Measurements from ENCODE around the gene LSG1. TPM values are rescaled to one million over a fixed set of nuclear protein-coding genes. Genes with fewer than 3 reads are reported as not detected.
A peak's percentile ranks its signal among the peaks of the same experiment; 100 is the strongest.

LSG1 gene
- total and polyA plus RNA-seq, 2 experiments from 2014 or later = 49.2 to 57.1 TPM

DNA sequence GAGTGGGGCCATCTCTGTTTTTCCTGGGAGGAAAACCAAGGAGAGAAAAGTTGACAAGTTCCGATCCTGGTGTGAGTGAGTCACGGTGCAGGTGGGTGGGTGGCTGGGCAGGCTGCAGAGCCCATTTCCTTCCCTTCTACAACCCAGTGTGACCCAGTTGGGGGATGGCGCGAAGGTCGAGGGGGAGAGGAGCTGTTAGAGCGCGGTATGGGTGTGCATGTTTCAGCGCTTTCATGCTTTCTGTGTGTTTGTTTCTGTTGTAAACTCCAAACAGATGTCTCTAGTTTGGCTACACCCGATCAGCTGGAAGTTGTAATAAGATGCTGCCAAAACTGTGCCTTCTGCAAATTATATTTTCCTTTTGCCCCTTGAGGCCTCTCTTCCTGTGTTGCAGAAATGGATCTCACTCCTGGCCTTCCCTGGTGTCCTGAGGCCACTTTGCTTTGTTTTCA lies 17.5 kb upstream of the LSG1 start (continued):
- TF ChIP-seq, protein P1, sequence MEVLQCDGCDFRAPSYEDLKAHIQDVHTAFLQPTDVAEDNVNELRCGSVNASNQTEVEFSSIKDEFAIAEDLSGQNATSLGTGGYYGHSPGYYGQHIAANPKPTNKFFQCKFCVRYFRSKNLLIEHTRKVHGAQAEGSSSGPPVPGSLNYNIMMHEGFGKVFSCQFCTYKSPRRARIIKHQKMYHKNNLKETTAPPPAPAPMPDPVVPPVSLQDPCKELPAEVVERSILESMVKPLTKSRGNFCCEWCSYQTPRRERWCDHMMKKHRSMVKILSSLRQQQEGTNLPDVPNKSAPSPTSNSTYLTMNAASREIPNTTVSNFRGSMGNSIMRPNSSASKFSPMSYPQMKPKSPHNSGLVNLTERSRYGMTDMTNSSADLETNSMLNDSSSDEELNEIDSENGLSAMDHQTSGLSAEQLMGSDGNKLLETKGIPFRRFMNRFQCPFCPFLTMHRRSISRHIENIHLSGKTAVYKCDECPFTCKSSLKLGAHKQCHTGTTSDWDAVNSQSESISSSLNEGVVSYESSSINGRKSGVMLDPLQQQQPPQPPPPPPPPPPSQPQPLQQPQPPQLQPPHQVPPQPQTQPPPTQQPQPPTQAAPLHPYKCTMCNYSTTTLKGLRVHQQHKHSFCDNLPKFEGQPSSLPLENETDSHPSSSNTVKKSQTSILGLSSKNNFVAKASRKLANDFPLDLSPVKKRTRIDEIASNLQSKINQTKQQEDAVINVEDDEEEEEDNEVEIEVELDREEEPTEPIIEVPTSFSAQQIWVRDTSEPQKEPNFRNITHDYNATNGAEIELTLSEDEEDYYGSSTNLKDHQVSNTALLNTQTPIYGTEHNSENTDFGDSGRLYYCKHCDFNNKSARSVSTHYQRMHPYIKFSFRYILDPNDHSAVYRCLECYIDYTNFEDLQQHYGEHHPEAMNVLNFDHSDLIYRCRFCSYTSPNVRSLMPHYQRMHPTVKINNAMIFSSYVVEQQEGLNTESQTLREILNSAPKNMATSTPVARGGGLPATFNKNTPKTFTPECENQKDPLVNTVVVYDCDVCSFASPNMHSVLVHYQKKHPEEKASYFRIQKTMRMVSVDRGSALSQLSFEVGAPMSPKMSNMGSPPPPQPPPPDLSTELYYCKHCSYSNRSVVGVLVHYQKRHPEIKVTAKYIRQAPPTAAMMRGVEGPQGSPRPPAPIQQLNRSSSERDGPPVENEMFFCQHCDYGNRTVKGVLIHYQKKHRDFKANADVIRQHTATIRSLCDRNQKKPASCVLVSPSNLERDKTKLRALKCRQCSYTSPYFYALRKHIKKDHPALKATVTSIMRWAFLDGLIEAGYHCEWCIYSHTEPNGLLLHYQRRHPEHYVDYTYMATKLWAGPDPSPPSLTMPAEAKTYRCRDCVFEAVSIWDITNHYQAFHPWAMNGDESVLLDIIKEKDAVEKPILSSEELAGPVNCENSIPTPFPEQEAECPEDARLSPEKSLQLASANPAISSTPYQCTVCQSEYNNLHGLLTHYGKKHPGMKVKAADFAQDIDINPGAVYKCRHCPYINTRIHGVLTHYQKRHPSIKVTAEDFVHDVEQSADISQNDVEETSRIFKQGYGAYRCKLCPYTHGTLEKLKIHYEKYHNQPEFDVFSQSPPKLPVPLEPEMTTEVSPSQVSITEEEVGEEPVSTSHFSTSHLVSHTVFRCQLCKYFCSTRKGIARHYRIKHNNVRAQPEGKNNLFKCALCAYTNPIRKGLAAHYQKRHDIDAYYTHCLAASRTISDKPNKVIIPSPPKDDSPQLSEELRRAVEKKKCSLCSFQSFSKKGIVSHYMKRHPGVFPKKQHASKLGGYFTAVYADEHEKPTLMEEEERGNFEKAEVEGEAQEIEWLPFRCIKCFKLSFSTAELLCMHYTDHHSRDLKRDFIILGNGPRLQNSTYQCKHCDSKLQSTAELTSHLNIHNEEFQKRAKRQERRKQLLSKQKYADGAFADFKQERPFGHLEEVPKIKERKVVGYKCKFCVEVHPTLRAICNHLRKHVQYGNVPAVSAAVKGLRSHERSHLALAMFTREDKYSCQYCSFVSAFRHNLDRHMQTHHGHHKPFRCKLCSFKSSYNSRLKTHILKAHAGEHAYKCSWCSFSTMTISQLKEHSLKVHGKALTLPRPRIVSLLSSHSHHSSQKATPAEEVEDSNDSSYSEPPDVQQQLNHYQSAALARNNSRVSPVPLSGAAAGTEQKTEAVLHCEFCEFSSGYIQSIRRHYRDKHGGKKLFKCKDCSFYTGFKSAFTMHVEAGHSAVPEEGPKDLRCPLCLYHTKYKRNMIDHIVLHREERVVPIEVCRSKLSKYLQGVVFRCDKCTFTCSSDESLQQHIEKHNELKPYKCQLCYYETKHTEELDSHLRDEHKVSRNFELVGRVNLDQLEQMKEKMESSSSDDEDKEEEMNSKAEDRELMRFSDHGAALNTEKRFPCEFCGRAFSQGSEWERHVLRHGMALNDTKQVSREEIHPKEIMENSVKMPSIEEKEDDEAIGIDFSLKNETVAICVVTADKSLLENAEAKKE (CRISPR knock-in tag; IDR thresholded peaks at IDR 0.05) = no peak
- TF ChIP-seq CTCF (conservative IDR thresholded peaks at IDR 0.05; ENCODE audit: low read depth in 2 of 2) = no peak
- no peak for TF ChIP-seq NANOG (IDR thresholded peaks at IDR 0.05; ENCODE audit: borderline replicate concordance)
- TF ChIP-seq EZH2phosphoT487 (IDR thresholded peaks at IDR 0.05; ENCODE audit: unreplicated experiment) = no peak

- Histone ChIP-seq H3K27me3 (ENCODE audit: insufficient read depth) (peaks cover 38% of the 10 kb centered on the region), H3K4me3 (peak overlapping the region; percentile 69), H3F3A (replicated peaks; ENCODE audit: low read depth) (no peaks in the 10 kb centered on the region; the same call in 1 of the 2 replicates), H3K4me1 (ENCODE audit: insufficient read depth) (peaks cover 14% of the 10 kb centered on the region), H3K79me2 (replicated peaks; ENCODE audit: insufficient read depth) (no peaks in the 10 kb centered on the region), H3K27ac (ENCODE audit: low read depth) (no peak overlapping the region), H3K36me3 (ENCODE audit: insufficient read depth) (no peaks in the 10 kb centered on the region), H3K4me2 (peak overlapping the region; percentile 95), H2AFZ (no peak overlapping the region), H3K9me2 (ENCODE audit: insufficient read depth) (0 out of 2 replicates have a peak, but pooled peaks cover 5% of the 10 kb centered on the region), H4K20me1 (replicated peaks; ENCODE audit: insufficient read depth) (no peaks in the 10 kb centered on the region; the same call in 1 of the 2 replicates)
- no peaks in the 10 kb centered on the region for H3K9me3 Mint-ChIP-seq
- DNase-seq (ENCODE audit: low spot score) (no peak), ATAC-seq (no peak)
- H3K4me3 Mint-ChIP-seq = peak overlapping the region; percentile 86
- peaks cover 25% of the 10 kb centered on the region for H3K27me3 Mint-ChIP-seq (ENCODE audit: insufficient read depth, low read depth, poor library complexity)
- H3K4me1 Mint-ChIP-seq = peaks cover 32% of the 10 kb centered on the region
- no peaks in the 10 kb centered on the region; the same call in 2 of the 3 replicates for H3K36me3 Mint-ChIP-seq (ENCODE audit: low read depth)
- H3K27ac Mint-ChIP-seq = no peak overlapping the region
- TF ChIP-seq REST (IDR thresholded peaks at IDR 0.05; ENCODE audit: unreplicated experiment) (no peak), ZNF114 (CRISPR knock-in tag; IDR thresholded peaks at IDR 0.05) (no peak), CREB1 (CRISPR knock-in tag; IDR thresholded peaks at IDR 0.05; ENCODE audit: low read depth) (no peak), JUNB (IDR thresholded peaks at IDR 0.05; ENCODE audit: unreplicated experiment) (no peak), EZH2phosphoT487 (IDR thresholded peaks at IDR 0.05; ENCODE audit: unreplicated experiment) (no peak)
- TF ChIP-seq, protein P2, sequence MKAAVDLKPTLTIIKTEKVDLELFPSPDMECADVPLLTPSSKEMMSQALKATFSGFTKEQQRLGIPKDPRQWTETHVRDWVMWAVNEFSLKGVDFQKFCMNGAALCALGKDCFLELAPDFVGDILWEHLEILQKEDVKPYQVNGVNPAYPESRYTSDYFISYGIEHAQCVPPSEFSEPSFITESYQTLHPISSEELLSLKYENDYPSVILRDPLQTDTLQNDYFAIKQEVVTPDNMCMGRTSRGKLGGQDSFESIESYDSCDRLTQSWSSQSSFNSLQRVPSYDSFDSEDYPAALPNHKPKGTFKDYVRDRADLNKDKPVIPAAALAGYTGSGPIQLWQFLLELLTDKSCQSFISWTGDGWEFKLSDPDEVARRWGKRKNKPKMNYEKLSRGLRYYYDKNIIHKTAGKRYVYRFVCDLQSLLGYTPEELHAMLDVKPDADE (IDR thresholded peaks at IDR 0.05) = no peak
These were observed 17.0 kb upstream of the LSG1 start for GRCh38 chr3:194688946-194689345.
